ENCODE data around the gene XAGE1A. TPM values are rescaled to one million over a fixed set of nuclear protein-coding genes. Genes with fewer than 3 reads are reported as not detected.
"Not testable (repeated sequence)": the region's sequence is repeated elsewhere in the genome, so short reads cannot be mapped to it uniquely, and the experiment has no call there.

Gene XAGE1A
- polyA plus RNA-seq (2012; ENCODE audit: insufficient read length, low read depth) = not detected

GRCh38 chrX:52495545-52496418 lies at the start of gene XAGE1A:
XAGE1A (plus strand) TSS chrX:52495808; CDS start chrX:52497362, 1,554 bp downstream.
- not testable (repeated sequence) for TF ChIP-seq SIN3A (IDR thresholded peaks at IDR 0.05; ENCODE audit: borderline replicate concordance, insufficient read depth, low read length); REST (IDR thresholded peaks at IDR 0.05; ENCODE audit: insufficient read depth in 1 of 2, low read depth in 2 of 2, low read length in 2 of 2); FOXP2 (optimal IDR thresholded peaks at IDR 0.05; ENCODE audit: borderline replicate concordance, extremely low read depth, extremely low read length, insufficient read depth)

GRCh38 chrX:52504551-52504950 lies 8.9 kb downstream of the XAGE1A start:
- no peak for TF ChIP-seq SIN3A (IDR thresholded peaks at IDR 0.05; ENCODE audit: borderline replicate concordance, insufficient read depth, low read length)

GRCh38 chrX:52507331-52507730 lies 11.7 kb downstream of the XAGE1A start:
- TF ChIP-seq SIN3A (IDR thresholded peaks at IDR 0.05; ENCODE audit: borderline replicate concordance, insufficient read depth, low read length) = no peak
- no peak for TF ChIP-seq FOXP2 (optimal IDR thresholded peaks at IDR 0.05; ENCODE audit: borderline replicate concordance, extremely low read depth, extremely low read length, insufficient read depth)
- TF ChIP-seq REST (IDR thresholded peaks at IDR 0.05; ENCODE audit: insufficient read depth in 1 of 2, low read depth in 2 of 2, low read length in 2 of 2) = no peak
- no peak for TF ChIP-seq POLR2AphosphoS5 (IDR thresholded peaks at IDR 0.05; ENCODE audit: low read depth, low read length)
- no peak for TF ChIP-seq TAF1 (IDR thresholded peaks at IDR 0.05; ENCODE audit: borderline replicate concordance, insufficient read depth, low read length)

- TF ChIP-seq REST (IDR thresholded peaks at IDR 0.05; ENCODE audit: insufficient read depth in 1 of 2, low read depth in 2 of 2, low read length in 2 of 2) (no peak), SIN3A (IDR thresholded peaks at IDR 0.05; ENCODE audit: borderline replicate concordance, insufficient read depth, low read length) (no peak), POLR2AphosphoS5 (IDR thresholded peaks at IDR 0.05; ENCODE audit: low read depth, low read length) (no peak), TAF1 (IDR thresholded peaks at IDR 0.05; ENCODE audit: borderline replicate concordance, insufficient read depth, low read length) (no peak), FOXP2 (optimal IDR thresholded peaks at IDR 0.05; ENCODE audit: borderline replicate concordance, extremely low read depth, extremely low read length, insufficient read depth) (no peak)
These were observed 14.3 kb downstream of the XAGE1A start for GRCh38 chrX:52509916-52510315.

- TF ChIP-seq SIN3A (IDR thresholded peaks at IDR 0.05; ENCODE audit: borderline replicate concordance, insufficient read depth, low read length); FOXP2 (optimal IDR thresholded peaks at IDR 0.05; ENCODE audit: borderline replicate concordance, extremely low read depth, extremely low read length, insufficient read depth); REST (IDR thresholded peaks at IDR 0.05; ENCODE audit: insufficient read depth in 1 of 2, low read depth in 2 of 2, low read length in 2 of 2): not testable (repeated sequence)
These were observed 21.3 kb downstream of the XAGE1A start, which contains the start of gene XAGE1B for GRCh38 chrX:52516987-52517325. XAGE1B (minus strand) TSS chrX:52517063; CDS start chrX:52515527, 1,536 bp downstream.

Measured in PFSK-1 (cell line).